HEK293T (cell line): ENCODE data around the gene CDC42BPG.

Experiments used
- CTCF ChIA-PET: fragments of 350-600 bp; formaldehyde crosslinking; extraction: SDS; loops from one replicate; lab custom pipeline; 2021; ENCODE audit warnings: antibody characterized with exemption, inconsistent platforms; lab: Yijun Ruan, JAX
- POLR2A ChIA-PET: fragments of 350-600 bp; formaldehyde crosslinking; extraction: SDS; loops from one replicate; lab custom pipeline; 2020; ENCODE audit warnings: antibody characterized with exemption, inconsistent platforms; lab: Yijun Ruan, JAX
- DNase-seq: peaks from one replicate; pipeline ENCODE4 v3.0.0; 2012; ENCODE audit warnings: mixed read lengths; ENCODE audit errors: extremely low spot score
- ARNT ChIP-seq: fragments of 450-650 bp; IDR thresholded peaks from 2 replicates; pipeline ENCODE4 v1.6.1; 2017; ENCODE audit warnings: mild to moderate bottlenecking
- BHLHE40 ChIP-seq: fragments of 450-650 bp; IDR thresholded peaks from 2 replicates; pipeline ENCODE4 v1.6.1; 2016; ENCODE audit warnings: mild to moderate bottlenecking, moderate library complexity, borderline replicate concordance
- CTBP1 ChIP-seq: fragments of 450-650 bp; IDR thresholded peaks from 2 replicates; pipeline ENCODE4 v1.6.1; 2016; ENCODE audit warnings: borderline replicate concordance
- ELF4 ChIP-seq: fragments of 450-650 bp; IDR thresholded peaks from 2 replicates; pipeline ENCODE4 v1.6.1; 2017; ENCODE audit warnings: antibody characterized with exemption
- FOXA1 ChIP-seq: fragments of 450-650 bp; IDR thresholded peaks from 2 replicates; pipeline ENCODE4 v1.6.1; 2016; ENCODE audit warnings: mild to moderate bottlenecking
- FOXK2 ChIP-seq: fragments of 450-650 bp; IDR thresholded peaks from 2 replicates; pipeline ENCODE4 v1.6.1; 2016; ENCODE audit warnings: mild to moderate bottlenecking
- FOXM1 ChIP-seq: fragments of 450-650 bp; IDR thresholded peaks from 2 replicates; pipeline ENCODE4 v1.6.1; 2017; ENCODE audit warnings: mild to moderate bottlenecking, borderline replicate concordance
- HDGF ChIP-seq: fragments of 450-650 bp; IDR thresholded peaks from 2 replicates; pipeline ENCODE4 v1.6.1; 2017; ENCODE audit warnings: antibody characterized with exemption, borderline replicate concordance
- L3MBTL2 ChIP-seq: fragments of 450-650 bp; conservative IDR thresholded peaks from 2 replicates; pipeline ENCODE4 v1.6.1; 2016; ENCODE audit warnings: mild to moderate bottlenecking
- LEF1 ChIP-seq: fragments of 450-650 bp; IDR thresholded peaks from 2 replicates; pipeline ENCODE4 v1.6.1; 2017; ENCODE audit warnings: mild to moderate bottlenecking, borderline replicate concordance
- NFRKB ChIP-seq: fragments of 450-650 bp; IDR thresholded peaks from 2 replicates; pipeline ENCODE4 v1.6.1; 2016; ENCODE audit warnings: mild to moderate bottlenecking, moderate library complexity
- PKNOX1 ChIP-seq: fragments of 450-650 bp; IDR thresholded peaks from 2 replicates; pipeline ENCODE4 v1.6.1; 2016
- SP1 ChIP-seq: fragments of 450-650 bp; IDR thresholded peaks from 2 replicates; pipeline ENCODE4 v1.6.1; 2017
- SUZ12 ChIP-seq: fragments of 450-650 bp; IDR thresholded peaks from 2 replicates; pipeline ENCODE4 v1.6.1; 2016; ENCODE audit warnings: mild to moderate bottlenecking
- TARDBP ChIP-seq: fragments of 450-650 bp; IDR thresholded peaks from 2 replicates; pipeline ENCODE4 v1.6.1; 2016
- ZNF384 ChIP-seq: fragments of 450-650 bp; IDR thresholded peaks from 2 replicates; pipeline ENCODE4 v1.6.1; 2016

CDC42BPG gene

DNA sequence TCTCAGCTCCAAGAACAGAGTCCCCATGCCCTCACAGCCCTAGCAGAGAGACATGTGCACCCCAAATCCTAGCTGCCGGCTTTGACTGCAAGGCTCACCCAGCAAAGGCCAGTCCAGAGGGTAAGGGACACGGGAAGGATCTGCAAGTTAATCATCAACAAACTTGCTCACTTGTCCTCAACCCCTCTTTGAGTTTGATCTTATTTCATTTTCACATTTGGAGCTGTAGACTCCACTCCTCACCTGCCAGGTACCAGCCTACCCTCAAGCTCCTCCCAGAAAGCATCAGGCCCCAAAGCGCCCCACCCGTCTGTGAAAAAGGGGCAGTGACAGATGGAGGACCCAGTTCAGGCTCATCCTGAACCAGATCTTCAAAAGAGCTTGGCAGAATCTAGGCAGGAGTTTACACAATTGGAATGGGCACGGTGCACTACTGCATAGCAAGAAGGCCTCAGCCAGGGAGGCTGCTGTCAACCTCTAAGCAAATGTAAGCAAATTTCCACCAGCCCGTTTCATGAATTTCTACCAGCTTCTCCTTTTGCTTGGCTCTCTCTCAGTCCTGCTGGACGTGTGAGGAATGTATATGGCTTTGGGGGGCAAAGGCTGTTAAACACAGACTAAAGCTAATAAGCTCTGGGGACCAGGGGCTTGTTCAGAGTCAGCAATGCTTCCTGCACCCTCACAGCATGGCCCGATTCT lies 28.5 kb upstream of the CDC42BPG start:
- ChIA-PET CTCF (interaction anchor here (0.7 to 1.0 kb wide), 2 partner anchors 15 to 26 kb away, joined by 3 read pairs; no protein-coding TSS in a partner anchor), POLR2A (interaction anchor here (0.7 to 1.4 kb wide), 3 partner anchors 52 to 249 kb away, joined by 3 read pairs; partner anchors contain the start of genes FAU, MRPL49 and PPP2R5B)
- DNase-seq, result no peak
- TF ChIP-seq HDGF, result no peak
- TF ChIP-seq BHLHE40, result no peak
- no peak for TF ChIP-seq FOXK2
- TF ChIP-seq L3MBTL2, result no peak
- TF ChIP-seq ARNT, result no peak
- TF ChIP-seq LEF1, result no peak
- TF ChIP-seq NFRKB, result no peak
- TF ChIP-seq PKNOX1, result no peak
- TF ChIP-seq FOXA1, result no peak
- TF ChIP-seq ELF4, result no peak
- no peak for TF ChIP-seq SUZ12
- no peak for TF ChIP-seq SP1
- no peak for TF ChIP-seq CTBP1
- TF ChIP-seq TARDBP, result no peak
- TF ChIP-seq ZNF384, result no peak
- TF ChIP-seq FOXM1, result no peak

- no peak for DNase-seq
- ChIA-PET POLR2A (interaction anchor here (1.4 kb wide), 1 partner anchor 250 kb away, joined by 3 read pairs; the partner anchor contains the start of genes FAU and MRPL49), CTCF (interaction anchor here (0.6 kb wide), 1 partner anchor 21 kb away, joined by 3 read pairs; no protein-coding TSS in a partner anchor)
- TF ChIP-seq FOXA1, result no peak
Observed at GRCh38 chr11:64871492-64871891, 27.0 kb upstream of the CDC42BPG start.

DNA sequence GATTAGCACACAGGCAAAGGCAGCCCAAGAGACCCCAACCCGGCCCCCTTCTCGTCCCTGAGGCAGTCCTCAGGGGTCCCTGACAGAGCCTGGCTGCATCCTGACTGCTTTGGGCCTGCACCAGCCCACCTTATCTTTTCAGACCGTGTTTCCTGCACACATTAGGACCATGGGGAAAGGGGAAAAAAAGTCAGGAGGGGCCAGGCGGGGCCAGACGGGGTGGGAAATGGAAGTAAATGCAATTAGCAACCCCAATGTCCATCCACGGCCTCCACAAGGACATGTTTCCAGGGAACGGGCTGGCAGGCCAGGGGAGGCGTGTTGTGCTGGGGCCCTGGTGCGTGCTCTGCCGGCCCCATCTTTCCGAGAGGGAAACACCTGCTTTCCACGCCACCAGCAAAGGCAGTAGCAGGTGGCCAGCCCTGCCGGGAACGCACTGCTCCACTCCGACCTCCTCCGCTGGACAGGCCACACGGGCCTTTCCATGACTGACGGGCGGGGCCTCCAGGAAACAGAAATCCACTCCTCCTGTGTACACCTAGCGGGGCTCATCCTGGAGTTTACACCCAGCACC lies 26.5 kb upstream of the CDC42BPG start:
- ChIA-PET POLR2A (interaction anchor here (1.3 kb wide), 1 partner anchor 18 kb away, joined by 3 read pairs; no protein-coding TSS in a partner anchor), CTCF (interaction anchor here (1.9 kb wide), 1 partner anchor 17 kb away, joined by 10 read pairs; no protein-coding TSS in a partner anchor)
- DNase-seq, result no peak
- no peak for TF ChIP-seq TARDBP

DNA sequence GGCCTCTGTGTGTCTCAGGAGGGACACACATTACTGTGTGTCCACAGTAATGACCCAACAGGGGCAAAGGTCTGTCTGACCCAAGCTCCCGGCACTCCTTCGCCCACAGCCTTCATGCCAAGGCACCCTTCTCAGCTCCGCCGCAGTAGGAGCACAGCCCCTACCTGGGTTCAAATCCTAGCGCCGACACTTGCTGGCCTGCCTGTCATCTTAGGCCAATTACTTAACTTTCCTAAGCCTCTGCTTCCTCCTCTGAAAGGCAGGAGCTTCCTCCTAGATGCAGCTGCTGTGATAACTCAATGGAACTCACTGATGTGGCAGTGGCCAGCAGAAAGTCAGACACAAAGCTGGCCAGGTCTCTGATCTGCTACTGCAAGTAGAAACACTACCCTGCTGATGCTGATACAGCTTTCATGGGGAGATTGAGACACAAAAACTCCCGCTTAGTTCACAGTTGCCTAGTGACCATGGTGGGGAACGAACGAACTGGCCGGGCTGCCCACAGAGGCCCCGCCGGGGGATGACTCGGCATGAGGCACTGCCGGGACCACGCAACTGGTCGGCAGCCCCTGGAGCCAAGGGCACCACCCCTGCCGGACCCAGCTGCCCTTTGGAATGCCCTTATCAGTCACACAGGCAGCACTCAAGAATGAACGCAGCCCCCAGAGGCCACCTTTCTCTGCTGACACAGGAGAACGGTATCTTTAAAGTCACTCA lies 25.9 kb upstream of the CDC42BPG start:
- DNase-seq, result no peak
- CTCF ChIA-PET, result interaction anchor here (0.9 to 1.9 kb wide), 4 partner anchors 11 to 26 kb away, joined by 3 to 10 read pairs (median 6); partner anchors contain the start of gene CDC42BPG
- POLR2A ChIA-PET, result interaction anchor here (1.3 to 2.8 kb wide), 3 partner anchors 7 to 92 kb away, joined by 3 to 14 read pairs (median 3); partner anchors contain the start of gene EHD1

GRCh38 chr11:64869571-64870175 lies 25.2 kb upstream of the CDC42BPG start:
- POLR2A ChIA-PET, result interaction anchor here (1.2 to 2.8 kb wide), 4 partner anchors 8 to 91 kb away, joined by 3 to 14 read pairs (median 3); partner anchors contain the start of gene EHD1
- peak; percentile 53 for DNase-seq
- CTCF ChIA-PET, result interaction anchor here (0.7 to 1.9 kb wide), 9 partner anchors 9 to 25 kb away, joined by 3 to 10 read pairs (median 4); partner anchors contain the start of genes CDC42BPG and EHD1
- no peak for TF ChIP-seq SUZ12

More for the DNA sequence above, 25.9 kb upstream of the CDC42BPG start:
- TF ChIP-seq L3MBTL2 (no peak), FOXA1 (no peak), LEF1 (no peak), TARDBP (no peak), SUZ12 (no peak), NFRKB (no peak)

GRCh38 chr11:64868904-64869570 lies 24.6 kb upstream of the CDC42BPG start:
- ChIA-PET POLR2A (interaction anchor here (1.2 to 2.8 kb wide), 3 partner anchors 9 to 90 kb away, joined by 3 to 14 read pairs (median 3); partner anchors contain the start of gene EHD1), CTCF (interaction anchor here (0.6 to 1.9 kb wide), 9 partner anchors 9 to 22 kb away, joined by 3 to 10 read pairs (median 4); partner anchors contain the start of gene EHD1)
- DNase-seq, result no peak
- TF ChIP-seq HDGF (no peak), PKNOX1 (no peak), NFRKB (no peak), FOXA1 (no peak), FOXM1 (no peak), SP1 (no peak), FOXK2 (no peak), ELF4 (no peak), CTBP1 (no peak), SUZ12 (no peak), ARNT (no peak), TARDBP (no peak)
